HepG2 (cell line): ENCODE measurements around the gene TLE2. TPM values are rescaled to one million over a fixed set of nuclear protein-coding genes. Genes with fewer than 3 reads are reported as not detected.

Source experiments
- HHEX ChIP-seq: IDR thresholded peaks from 2 replicates; pipeline ENCODE4 v1.6.1; 2016; ENCODE audit warnings: control low read depth
- HMGA1 ChIP-seq: sonication (generic); formaldehyde crosslinking; conservative IDR thresholded peaks from 2 replicates; pipeline ENCODE4 v1.4.0; 2020; ENCODE audit warnings: missing genetic modification reagents
- ISX ChIP-seq: sonication (generic); formaldehyde crosslinking; conservative IDR thresholded peaks from 2 replicates; pipeline ENCODE4 v1.5.0; 2020; ENCODE audit warnings: missing genetic modification reagents
- KLF15 ChIP-seq: sonication (generic); formaldehyde crosslinking; IDR thresholded peaks from 2 replicates; pipeline ENCODE4 v1.8.1; 2023; ENCODE audit warnings: borderline replicate concordance, mild to moderate bottlenecking, inconsistent platforms, missing genetic modification reagents, mixed read lengths
- RELA ChIP-seq: sonication (generic); formaldehyde crosslinking; IDR thresholded peaks from 2 replicates; pipeline ENCODE4 v1.4.0; 2020; ENCODE audit warnings: missing genetic modification reagents
- STAG1 ChIP-seq: sonication (generic); formaldehyde crosslinking; IDR thresholded peaks from 2 replicates; pipeline ENCODE4 v1.4.0; 2020; ENCODE audit warnings: missing genetic modification reagents
- TAF1 ChIP-seq: sonication (generic); formaldehyde crosslinking; IDR thresholded peaks from 2 replicates; pipeline ENCODE4 v1.4.0; 2020; ENCODE audit warnings: missing genetic modification reagents
- TBP ChIP-seq: sonication (generic); formaldehyde crosslinking; IDR thresholded peaks from 2 replicates; pipeline ENCODE4 v1.5.0; 2020; ENCODE audit warnings: missing genetic modification reagents
- XRCC5 ChIP-seq: fragments of 200-400 bp; formaldehyde crosslinking; optimal IDR thresholded peaks from 2 replicates; pipeline ENCODE3; 2017; ENCODE audit warnings: mild to moderate bottlenecking, low read length
- ZEB1 ChIP-seq: IDR thresholded peaks from 2 replicates; pipeline ENCODE4 v1.6.1; 2012; ENCODE audit warnings: mild to moderate bottlenecking, low read depth, inconsistent platforms; ENCODE audit not compliant: insufficient replicate concordance
- ZKSCAN5 ChIP-seq: sonication (generic); formaldehyde crosslinking; IDR thresholded peaks from 2 replicates; pipeline ENCODE4 v1.5.1; 2020; ENCODE audit warnings: mild to moderate bottlenecking, missing genetic modification reagents
- ZNF253 ChIP-seq: sonication (generic); formaldehyde crosslinking; IDR thresholded peaks from 2 replicates; pipeline ENCODE4 v1.8.0; 2022; ENCODE audit warnings: mild to moderate bottlenecking, missing genetic modification reagents, borderline replicate concordance
- ZNF264 ChIP-seq: sonication (generic); formaldehyde crosslinking; IDR thresholded peaks from 2 replicates; pipeline ENCODE4 v1.4.0; 2020; ENCODE audit warnings: missing genetic modification reagents
- ZNF274 ChIP-seq: sonication (generic); formaldehyde crosslinking; IDR thresholded peaks from 2 replicates; pipeline ENCODE4 v1.5.1; 2020; ENCODE audit warnings: mild to moderate bottlenecking, missing genetic modification reagents
- ZNF333 ChIP-seq: sonication (generic); formaldehyde crosslinking; IDR thresholded peaks from 2 replicates; pipeline ENCODE4 v1.4.0; 2020; ENCODE audit warnings: mild to moderate bottlenecking, missing genetic modification reagents, borderline replicate concordance
- ZNF335 ChIP-seq: sonication (generic); formaldehyde crosslinking; IDR thresholded peaks from 2 replicates; pipeline ENCODE4 v1.4.0; 2020; ENCODE audit warnings: missing genetic modification reagents
- ZNF564 ChIP-seq: sonication (generic); formaldehyde crosslinking; IDR thresholded peaks from 2 replicates; pipeline ENCODE4 v1.8.1; 2023; ENCODE audit warnings: mild to moderate bottlenecking, missing genetic modification reagents
- ZNF660 ChIP-seq: sonication (generic); formaldehyde crosslinking; IDR thresholded peaks from 2 replicates; pipeline ENCODE4 v1.5.1; 2020; ENCODE audit warnings: mild to moderate bottlenecking, low read depth, missing genetic modification reagents, borderline replicate concordance
- ZNF670 ChIP-seq: sonication (generic); formaldehyde crosslinking; IDR thresholded peaks from 2 replicates; pipeline ENCODE4 v1.8.0; 2022; ENCODE audit warnings: mild to moderate bottlenecking, missing genetic modification reagents, borderline replicate concordance
- ZNF713 ChIP-seq: sonication (generic); formaldehyde crosslinking; IDR thresholded peaks from 2 replicates; pipeline ENCODE4 v1.4.0; 2020; ENCODE audit warnings: mild to moderate bottlenecking, missing genetic modification reagents
- polyA plus RNA-seq, 8 experiments: library from polyadenylated mRNA; depleted of rRNA in 3 of 8; stranded (reverse) in 7 of 8; unstranded in 1 of 8; fragments of >200 nt; fragmentation: Illumina TruSeq in 4 of 8; extraction: Trizol in 4 of 8; gene quantifications; 2 replicates each; pipeline versions ENCODE4 v1.2.1 to v1.2.3, GENCODE V29; 2011 to 2016; ENCODE audit warnings: low read depth in 4 of 8, missing spikeins in 1 of 8, mixed read lengths in 1 of 8; ENCODE audit not compliant: insufficient read depth in 1 of 8
- total RNA-seq, 5 experiments: library from RNA; depleted of rRNA; stranded (reverse); fragments of >200 nt; fragmentation: Illumina TruSeq; extraction: Trizol; gene quantifications; 2 replicates each; pipeline ENCODE4 v1.2.3, GENCODE V29; 2016; ENCODE audit warnings: low read depth in 1 of 5
- TF ChIP-seq, protein P1 (sequence below): sonication (generic); formaldehyde crosslinking; IDR thresholded peaks from 2 replicates; pipeline ENCODE4 v1.5.0; 2020; ENCODE audit warnings: mild to moderate bottlenecking, missing genetic modification reagents
- TF ChIP-seq, protein P2 (sequence below): sonication (generic); formaldehyde crosslinking; IDR thresholded peaks from 2 replicates; pipeline ENCODE4 v1.4.0; 2020; ENCODE audit warnings: missing genetic modification reagents, mild to moderate bottlenecking, borderline replicate concordance
- TF ChIP-seq, protein P3 (sequence below): sonication (generic); formaldehyde crosslinking; conservative IDR thresholded peaks from 2 replicates; pipeline ENCODE4 v1.8.0; 2022; ENCODE audit warnings: mild to moderate bottlenecking, moderate library complexity, missing genetic modification reagents

TLE2 gene
- total and polyA plus RNA-seq, 2 of the 13 experiments (the other 11 are each of a cell fraction or from before 2014, with no cell fraction given): 0.07 to 0.81 TPM

DNA sequence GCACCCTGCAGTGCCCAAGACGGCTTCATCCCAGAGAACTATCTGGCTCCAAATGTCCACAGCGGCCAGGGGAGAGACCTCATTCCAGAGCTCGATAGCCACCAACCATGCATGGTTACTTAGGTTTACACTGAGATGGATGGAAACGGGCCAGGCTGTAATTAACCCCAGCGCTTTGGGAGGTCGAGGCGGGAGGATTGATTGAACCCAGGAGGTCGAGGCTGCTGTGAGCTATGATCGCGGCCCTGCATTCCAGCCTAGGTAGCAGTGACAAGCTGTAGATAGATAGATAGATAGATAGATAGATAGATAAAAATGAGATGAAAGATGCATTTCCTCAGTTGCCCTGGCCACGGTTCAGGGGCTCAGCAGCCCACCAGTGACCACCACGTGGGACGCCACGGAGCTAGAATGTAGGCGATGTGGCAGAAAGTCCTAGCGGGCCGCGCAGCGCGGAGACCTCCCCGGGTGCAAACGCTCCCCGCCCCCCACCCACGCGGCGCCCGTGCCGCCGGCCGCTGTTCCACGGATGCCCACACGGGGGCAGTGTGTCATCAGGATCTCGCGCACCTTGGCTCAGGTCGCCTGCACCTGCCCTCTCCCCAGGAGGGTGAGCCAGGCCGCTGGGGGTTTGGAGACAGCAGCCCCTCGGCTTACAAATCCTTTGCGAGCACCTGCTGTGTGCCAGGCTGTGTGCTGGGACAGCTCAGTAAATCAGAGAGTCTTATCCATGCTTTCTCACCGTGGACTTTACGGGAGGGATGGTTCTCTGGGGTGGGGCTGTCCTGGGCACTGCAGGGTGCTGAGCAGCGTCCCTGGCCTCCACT is 46.7 kb upstream of the TLE2 start (continued):
- TF ChIP-seq, protein P1, sequence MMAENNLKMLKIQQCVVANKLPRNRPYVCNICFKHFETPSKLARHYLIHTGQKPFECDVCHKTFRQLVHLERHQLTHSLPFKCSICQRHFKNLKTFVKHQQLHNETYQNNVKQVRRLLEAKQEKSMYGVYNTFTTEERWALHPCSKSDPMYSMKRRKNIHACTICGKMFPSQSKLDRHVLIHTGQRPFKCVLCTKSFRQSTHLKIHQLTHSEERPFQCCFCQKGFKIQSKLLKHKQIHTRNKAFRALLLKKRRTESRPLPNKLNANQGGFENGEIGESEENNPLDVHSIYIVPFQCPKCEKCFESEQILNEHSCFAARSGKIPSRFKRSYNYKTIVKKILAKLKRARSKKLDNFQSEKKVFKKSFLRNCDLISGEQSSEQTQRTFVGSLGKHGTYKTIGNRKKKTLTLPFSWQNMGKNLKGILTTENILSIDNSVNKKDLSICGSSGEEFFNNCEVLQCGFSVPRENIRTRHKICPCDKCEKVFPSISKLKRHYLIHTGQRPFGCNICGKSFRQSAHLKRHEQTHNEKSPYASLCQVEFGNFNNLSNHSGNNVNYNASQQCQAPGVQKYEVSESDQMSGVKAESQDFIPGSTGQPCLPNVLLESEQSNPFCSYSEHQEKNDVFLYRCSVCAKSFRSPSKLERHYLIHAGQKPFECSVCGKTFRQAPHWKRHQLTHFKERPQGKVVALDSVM (CRISPR knock-in tag): 0 out of 2 replicates have a peak, but pooled peaks have one; percentile 11
- TF ChIP-seq XRCC5: peak; percentile 31
- TF ChIP-seq KLF15: no peak
- no peak for TF ChIP-seq TAF1 (CRISPR knock-in tag)
- TF ChIP-seq, protein P2, sequence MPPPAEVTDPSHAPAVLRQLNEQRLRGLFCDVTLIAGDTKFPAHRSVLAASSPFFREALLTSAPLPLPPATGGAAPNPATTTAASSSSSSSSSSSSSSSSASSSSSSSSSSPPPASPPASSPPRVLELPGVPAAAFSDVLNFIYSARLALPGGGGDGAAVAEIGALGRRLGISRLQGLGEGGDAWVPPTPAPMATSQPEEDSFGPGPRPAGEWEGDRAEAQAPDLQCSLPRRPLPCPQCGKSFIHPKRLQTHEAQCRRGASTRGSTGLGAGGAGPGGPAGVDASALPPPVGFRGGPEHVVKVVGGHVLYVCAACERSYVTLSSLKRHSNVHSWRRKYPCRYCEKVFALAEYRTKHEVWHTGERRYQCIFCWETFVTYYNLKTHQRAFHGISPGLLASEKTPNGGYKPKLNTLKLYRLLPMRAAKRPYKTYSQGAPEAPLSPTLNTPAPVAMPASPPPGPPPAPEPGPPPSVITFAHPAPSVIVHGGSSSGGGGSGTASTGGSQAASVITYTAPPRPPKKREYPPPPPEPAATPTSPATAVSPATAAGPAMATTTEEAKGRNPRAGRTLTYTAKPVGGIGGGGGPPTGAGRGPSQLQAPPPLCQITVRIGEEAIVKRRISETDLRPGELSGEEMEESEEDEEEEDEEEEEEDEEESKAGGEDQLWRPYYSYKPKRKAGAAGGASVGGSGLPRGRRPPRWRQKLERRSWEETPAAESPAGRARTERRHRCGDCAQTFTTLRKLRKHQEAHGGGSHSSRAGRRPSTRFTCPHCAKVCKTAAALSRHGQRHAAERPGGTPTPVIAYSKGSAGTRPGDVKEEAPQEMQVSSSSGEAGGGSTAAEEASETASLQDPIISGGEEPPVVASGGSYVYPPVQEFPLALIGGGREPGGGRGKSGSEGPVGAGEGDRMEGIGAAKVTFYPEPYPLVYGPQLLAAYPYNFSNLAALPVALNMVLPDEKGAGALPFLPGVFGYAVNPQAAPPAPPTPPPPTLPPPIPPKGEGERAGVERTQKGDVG: no peak
- no peak for TF ChIP-seq ZNF564 (CRISPR knock-in tag)
- no peak for TF ChIP-seq ZNF660
- TF ChIP-seq ZNF264 (CRISPR knock-in tag): no peak
- no peak for TF ChIP-seq ZNF333
- TF ChIP-seq ZNF670 (CRISPR knock-in tag): no peak
- no peak for TF ChIP-seq ISX (CRISPR knock-in tag)
- TF ChIP-seq, protein P3, sequence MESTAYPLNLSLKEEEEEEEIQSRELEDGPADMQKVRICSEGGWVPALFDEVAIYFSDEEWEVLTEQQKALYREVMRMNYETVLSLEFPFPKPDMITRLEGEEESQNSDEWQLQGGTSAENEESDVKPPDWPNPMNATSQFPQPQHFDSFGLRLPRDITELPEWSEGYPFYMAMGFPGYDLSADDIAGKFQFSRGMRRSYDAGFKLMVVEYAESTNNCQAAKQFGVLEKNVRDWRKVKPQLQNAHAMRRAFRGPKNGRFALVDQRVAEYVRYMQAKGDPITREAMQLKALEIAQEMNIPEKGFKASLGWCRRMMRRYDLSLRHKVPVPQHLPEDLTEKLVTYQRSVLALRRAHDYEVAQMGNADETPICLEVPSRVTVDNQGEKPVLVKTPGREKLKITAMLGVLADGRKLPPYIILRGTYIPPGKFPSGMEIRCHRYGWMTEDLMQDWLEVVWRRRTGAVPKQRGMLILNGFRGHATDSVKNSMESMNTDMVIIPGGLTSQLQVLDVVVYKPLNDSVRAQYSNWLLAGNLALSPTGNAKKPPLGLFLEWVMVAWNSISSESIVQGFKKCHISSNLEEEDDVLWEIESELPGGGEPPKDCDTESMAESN (CRISPR knock-in tag): 0 out of 2 replicates have a peak, but pooled peaks have one; percentile 24
- no peak for TF ChIP-seq ZNF253 (CRISPR knock-in tag)
- peak; percentile 88 for TF ChIP-seq STAG1 (CRISPR knock-in tag)
- no peak for TF ChIP-seq ZEB1
- TF ChIP-seq ZKSCAN5 (CRISPR knock-in tag): no peak
- no peak for TF ChIP-seq ZNF713 (CRISPR knock-in tag)
- TF ChIP-seq TBP: no peak
- no peak for TF ChIP-seq HHEX (CRISPR knock-in tag)
- no peak for TF ChIP-seq ZNF335
- TF ChIP-seq ZNF274 (CRISPR knock-in tag): no peak
- TF ChIP-seq RELA (CRISPR knock-in tag): no peak
- TF ChIP-seq HMGA1 (CRISPR knock-in tag): no peak
